GM19351 (cell line): ENCODE results near the gene TNNT2.

Source experiments
- ATAC-seq: cut with Tn5 transposase; IDR thresholded peaks from one replicate; pipeline ENCODE4 v1.9.1; 2021; ENCODE audit warnings: mild to moderate bottlenecking, moderate library complexity; ENCODE audit not compliant: unreplicated experiment

TNNT2 gene

DNA sequence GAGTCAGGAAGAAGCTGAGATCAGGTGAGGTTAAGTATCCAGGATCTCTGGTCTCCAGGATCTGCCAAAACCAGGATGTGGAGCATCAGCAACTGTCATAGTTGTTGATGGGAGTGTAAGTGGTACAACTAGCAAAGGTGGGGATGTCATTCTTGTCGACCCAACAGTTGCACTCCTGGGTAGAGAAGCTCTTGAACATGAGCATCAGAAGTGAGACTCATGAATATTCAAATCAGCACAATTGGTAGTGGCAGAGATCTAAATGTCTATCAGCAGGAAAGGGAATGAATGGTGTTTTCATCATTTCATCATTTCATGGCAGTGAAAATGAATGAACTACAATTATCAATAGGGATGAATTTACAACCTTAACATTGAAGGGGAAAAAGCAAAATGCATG, 25.9 kb upstream of the TNNT2 start:
- ATAC-seq, result no peak

DNA sequence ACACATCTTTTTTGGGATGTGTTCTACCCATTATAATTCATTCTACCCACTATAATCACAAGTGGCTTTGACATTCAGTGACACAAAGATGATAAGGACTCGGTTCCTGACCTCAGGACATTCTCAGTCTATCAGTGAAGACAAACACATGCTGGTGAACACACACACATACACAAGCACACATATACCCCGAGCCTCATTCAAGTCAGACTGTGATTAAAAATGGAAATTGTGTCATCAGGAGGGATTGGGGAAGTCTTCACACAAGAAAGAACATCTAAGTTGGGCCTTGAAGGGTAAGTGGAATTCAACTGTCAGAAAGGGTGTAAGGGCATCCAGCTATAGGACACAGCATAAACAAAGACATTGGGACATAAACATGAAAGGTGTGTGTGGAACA, 24.2 kb upstream of the TNNT2 start:
- no peak for ATAC-seq

DNA sequence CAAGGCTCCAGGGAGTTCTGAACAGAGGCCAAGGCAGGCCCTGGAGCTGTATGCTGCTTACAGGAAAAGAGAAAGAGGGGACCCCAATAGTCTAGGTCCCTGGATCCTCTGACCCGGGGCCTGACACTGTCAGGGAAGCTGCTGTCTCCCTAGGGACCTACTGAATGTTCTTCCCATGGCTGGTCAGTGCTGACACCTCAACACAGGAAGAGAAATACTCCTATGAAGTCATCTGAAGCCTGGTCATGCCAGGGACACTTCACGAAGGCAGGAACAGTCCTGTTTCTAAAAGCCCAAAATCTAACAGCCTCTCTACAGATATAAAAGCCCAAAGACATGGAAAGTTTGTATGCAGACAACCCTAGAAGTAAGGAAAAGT, 23.4 kb upstream of the TNNT2 start:
- no peak for ATAC-seq

DNA sequence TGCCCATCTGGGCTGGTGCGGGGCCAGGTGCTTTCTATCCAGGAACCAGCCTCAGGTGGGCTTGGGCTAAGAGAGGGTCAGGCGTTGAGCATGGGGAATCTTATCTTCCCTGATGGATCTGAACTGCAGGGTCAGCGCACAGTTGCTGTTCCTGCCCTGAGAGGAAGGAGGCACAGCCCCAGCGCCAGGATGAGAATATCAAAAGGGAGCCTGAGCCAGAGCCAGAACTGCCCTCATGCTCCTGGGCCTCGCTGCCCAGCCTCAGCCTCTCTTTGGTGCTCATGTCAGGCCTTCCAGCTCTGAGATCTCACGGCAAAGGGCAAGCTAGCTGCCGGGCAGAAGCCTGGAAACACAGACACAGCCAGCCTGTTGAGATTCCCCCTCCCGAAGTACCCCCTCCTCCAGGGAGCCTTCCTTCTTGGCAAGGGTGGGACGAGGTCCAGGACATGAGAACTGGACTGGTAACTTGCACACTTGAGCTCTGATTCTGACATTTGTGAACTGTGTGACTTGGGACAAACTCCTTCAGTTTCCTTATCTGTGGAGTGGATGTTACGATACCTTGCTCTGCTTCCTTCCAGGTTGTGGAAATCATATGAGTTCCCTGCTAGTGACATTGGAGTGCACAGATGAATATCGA, 22.9 kb upstream of the TNNT2 start:
- no peak for ATAC-seq

DNA sequence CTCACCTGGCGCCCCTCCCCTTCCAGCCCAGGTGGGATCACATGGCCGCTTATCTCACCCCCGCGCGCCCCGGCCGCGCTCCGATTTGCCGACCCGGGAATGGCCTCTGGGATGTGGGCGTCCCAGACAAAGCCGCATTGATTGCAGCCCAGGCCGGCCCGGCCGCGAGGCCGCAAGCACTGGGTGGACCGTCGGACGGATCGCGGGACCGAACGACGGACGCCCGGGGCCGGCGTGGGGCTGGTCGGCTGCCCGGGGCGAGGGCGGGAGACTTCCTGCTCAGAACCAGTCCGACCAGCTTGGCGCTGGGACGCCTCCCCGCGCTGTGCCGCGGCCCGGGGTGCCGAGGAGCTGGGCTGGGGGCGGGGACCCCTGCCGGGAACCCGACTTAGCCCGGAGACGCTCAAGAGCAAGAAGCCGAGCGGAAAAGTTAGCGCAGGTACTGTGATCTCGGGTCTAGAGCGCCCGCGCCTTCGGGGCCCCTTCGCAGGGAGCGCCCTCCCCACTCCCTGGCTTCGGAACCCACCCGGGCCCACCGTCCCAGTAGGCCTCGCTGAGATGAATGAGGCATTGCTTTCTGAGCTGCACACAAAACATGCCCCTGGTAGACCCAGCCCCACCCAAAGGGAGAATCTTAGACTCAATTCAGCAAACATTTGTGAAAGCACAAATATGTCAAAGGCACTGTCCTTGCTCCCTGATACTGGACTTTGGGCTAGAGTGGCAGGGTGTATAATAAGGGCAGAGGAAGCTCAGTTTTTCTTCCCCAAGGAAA, 22.1 kb upstream of the TNNT2 start:
- ATAC-seq, result no peak

DNA sequence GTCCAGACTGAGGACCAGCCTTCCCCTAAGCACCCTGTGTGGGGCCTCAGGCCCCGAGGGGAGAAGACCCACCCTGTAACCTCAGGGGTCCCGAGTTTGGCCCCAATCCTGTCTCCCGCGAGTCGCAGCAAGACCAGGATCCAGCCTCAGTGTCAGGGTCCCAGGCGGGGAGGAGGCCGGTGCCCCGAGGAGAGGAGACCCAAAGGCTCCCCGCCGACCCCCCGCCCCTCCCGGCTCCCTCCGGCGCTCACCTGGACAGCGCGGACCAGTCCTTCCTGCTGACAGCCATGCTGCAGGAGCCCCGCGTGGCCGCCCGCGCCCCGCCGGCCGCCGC, 21.5 kb upstream of the TNNT2 start, which contains the start of gene LAD1:
LAD1 (minus strand) TSS at position 307 of the 334 bp plus-strand sequence; CDS start at position 289, 18 bp downstream.
- no peak for ATAC-seq

DNA sequence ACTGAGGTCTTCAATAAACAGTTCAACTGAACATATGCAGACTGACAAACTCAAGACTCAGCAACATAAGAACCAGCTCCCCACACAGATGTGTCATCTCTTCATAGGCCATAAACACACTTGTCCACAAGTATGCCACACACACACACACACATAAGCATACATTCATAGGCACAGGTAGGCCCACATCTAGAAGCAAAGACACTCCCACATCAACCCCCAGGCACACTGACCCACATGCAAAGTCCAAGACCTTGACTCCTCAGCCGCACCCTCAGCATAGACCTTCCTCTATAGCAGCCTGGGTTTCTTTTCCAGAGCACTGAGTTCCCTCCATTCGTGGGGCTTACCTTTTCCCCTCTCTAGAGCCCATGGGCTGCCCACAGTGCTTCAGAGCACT, 20.2 kb upstream of the TNNT2 start:
- no peak for ATAC-seq

DNA sequence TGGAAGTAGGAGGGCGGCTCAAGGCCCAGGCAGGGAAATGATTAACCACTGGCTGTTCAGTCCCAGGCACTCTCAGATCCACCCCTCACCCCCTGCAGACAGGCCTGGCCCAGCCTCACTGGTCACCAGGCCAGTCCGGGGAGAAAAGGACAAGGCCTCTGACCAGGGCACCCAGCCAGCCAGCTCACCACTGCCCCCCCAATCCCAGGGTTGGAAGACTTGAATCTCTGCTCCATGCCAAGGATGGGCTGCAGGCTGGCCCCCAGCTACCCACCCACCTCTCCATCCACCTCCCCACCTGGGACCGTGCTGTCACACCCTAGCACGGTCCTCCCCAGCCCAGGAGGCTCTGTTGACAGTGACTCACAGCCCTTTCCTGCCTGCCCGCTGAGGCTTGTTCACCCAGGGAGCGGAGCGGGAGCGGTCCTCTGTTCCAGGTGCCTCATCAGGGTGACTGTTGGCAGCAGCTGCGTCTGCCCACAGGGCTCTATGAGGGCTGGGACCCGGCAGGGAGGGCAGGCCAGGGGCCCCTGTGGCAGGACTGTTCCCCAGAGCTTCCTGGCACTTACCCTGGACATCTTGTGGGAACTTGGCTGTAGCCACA, 19.5 kb upstream of the TNNT2 start:
- no peak for ATAC-seq

DNA sequence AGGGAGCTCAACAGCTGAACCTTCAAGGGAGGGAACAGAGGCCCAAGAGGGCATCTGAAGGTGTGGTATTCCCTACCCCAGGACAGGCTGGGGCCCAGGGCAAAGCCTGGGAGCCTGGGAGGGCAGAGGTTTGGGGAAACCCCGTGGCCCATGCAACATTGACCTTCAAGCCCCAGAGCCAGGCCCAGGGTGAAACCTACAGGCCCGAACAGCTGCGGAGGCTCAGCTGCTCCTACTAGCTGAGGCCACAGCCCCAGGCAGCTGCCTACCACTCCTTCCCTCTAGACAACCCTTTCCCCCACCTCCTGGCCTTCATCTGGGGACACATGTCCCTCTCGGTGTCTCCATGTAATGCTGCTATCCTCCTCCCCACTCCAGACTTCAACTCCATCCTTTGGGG, 18.5 kb upstream of the TNNT2 start:
- ATAC-seq, result no peak

DNA sequence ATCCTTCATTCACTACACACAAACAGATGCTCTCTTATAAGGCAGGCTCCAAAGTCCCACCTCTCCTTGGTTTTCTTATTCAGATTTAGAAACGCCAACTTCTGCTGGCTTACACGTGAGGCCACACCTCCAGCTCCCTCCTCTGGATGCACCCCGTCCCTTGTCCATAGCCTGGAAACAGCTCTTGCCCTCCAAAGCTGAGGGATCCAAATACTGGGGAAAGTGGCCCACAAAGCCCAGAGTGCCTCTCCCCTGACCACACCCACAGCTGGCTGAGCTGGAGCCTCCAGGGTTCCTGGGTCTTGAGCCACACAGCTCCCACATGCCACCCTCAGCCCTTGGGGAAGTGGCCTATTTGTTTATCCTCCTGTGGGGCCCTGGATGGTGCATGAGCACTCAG, 17.1 kb upstream of the TNNT2 start:
- no peak for ATAC-seq

DNA sequence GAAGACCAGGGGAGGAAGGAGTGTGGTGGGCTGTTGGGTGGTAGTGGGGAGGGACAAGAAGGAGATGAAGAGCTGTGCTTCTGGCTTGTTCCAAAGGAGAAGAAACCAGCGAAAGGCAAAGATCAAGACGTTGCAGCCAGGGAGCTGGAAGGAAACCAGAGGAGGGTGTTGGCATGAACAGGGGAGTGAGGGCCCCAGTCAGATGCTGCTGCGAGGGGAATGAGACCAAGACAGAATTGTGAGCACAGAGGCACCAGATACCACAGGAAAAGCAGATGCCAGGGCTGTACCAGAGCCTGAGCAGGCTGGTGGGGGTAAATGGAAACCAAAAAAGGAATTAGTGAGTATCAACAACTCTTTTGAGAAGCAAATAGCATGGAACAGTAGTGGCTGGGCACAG, 15.6 kb upstream of the TNNT2 start:
- no peak for ATAC-seq

DNA sequence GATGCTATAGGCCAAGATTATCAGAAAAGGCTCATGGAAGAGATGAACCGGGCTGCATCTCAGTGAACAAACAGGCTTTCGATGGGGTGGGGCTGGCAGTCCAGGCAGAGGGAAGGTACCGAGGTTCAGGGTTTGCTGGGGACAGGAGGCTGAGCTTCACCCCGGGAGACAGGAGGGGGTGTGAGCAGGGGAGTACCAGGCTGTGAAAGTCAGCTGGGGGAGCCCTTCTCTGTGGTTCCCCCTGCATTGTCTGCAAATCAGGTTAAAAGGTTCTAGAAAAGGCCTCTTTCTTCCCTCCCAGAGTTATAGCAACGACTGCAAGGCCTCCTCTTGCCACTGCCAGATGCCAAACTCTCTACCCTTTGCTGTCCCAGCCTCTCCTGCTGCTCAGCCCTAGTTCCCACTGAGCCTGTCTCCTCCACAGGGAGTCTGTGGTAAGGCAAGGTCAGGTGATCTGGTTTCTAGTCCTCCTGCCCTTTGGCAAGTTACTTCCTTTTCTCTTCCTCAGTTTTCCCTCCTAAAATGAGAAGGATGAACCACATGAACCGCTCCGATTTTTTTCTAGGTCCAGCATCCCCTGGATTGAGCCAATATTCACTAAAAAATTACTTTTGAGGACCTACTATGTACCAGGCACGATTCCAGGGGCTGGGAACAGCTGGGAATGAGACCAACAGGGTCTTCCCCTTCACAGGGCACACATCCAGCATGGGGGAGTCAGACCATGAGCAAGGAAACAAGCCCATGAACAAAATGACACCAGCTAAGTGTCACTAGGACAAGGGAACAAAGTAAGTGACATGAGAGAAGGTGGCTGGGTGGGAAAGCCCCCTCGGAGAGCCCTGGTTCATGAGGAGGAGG, 14.4 kb upstream of the TNNT2 start:
- no peak for ATAC-seq

DNA sequence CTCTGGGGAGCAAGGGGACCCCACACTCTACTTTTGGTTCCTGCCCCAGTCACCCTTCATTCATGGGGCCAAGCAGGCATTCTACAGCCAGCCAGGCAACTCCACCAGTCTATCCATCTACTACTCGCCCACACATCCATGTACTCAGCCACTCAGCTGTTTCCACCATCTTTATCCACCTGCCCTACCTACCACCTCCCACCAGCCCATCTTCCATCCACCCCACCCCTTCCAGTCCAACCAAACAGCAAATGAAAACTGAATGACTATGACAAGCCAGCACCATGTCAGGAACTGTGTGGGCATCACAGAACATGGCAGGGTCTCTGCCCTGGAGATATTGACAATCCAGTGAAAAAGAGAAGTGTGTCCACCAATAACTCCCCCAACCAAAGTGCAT, 13.7 kb upstream of the TNNT2 start:
- ATAC-seq, result no peak

DNA sequence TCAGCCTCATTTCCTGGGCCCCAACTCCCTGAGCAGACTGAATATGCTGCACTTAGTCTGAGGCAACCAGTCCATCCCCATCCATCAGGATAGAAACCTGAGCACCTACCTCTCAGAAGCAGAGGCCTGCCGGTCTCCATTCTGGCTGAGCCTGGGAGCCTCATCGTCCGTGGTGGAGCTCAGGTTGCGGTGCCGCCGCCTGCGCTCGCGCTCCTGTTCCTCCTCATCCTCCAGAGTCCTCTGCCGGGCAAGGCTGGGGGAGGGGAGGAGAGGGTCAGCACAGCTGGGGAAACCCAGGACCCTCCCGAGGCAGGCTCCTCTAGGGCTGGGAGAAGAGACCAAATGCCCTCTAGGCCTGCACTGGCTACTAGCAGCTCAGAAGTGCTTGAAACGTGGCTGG, 11.6 kb upstream of the TNNT2 start:
- no peak for ATAC-seq

DNA sequence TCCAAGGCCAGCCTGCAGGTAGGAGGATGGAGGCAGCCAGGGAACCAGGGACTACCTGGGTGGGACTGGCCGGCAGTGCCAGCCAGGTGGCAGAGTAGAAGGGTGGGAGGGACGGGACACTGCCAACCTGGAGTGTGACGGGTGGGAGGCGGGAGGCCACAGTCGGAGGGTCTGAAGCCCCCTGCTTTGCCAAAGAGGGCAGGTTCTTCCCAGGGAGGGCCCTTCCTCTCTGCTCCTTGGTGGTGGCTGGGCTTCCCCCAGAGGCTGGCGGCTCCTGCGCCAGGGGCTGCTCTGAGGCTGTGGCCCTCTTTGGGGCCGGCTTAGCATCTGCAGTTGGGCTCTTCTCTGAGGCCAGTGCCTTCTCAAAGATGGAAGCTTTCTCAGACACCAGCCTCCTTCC, 8.7 kb upstream of the TNNT2 start:
- ATAC-seq, result no peak

DNA sequence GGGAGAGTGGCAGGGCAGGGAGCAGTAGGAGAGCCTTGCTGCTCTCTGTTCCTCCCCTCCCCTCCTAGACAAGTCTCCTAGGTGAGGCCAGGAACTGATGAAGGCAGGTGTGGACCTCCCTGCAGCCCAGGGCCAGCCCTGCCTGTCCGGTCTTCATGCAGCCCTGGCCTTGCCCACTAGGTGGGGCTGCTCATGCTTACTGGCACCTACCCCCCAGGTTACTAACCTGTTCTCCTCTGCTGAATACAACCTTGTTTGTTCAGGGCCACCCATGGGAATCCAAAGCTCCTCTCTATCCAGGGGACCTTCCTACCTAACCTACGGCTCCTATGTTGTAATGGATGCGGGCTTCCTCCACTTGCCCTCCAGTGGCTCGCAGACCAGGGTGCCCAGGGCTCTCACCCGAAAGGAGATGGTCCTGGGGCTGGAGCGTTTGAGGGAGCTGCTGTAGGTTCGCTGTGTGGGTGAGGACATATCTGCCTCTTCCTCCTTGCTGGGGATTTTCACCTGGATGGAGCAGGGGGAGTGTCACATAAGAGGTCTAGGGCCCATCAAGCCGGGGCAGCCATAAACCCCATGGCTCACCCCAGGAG, 7.9 kb upstream of the TNNT2 start:
- ATAC-seq, result peak; percentile 69

DNA sequence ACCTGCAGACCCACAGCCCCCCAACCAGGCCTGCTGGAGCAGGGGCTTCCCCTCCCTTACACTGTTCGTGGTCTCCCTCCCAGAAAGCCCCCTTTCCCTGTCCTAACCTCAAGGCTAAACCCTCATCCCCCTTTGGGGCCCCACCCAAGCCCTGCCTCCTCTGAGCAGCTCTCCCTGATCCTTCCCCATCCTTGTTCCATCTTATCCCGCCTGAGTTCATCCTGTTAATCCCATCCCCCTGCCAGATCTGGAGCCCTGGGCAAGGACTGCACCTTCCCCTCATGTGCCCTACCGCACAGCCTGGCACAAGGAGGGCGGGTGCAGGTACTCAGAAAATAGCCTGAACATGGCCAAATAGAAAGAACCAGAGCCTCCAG, 6.9 kb upstream of the TNNT2 start:
- ATAC-seq, result no peak

DNA sequence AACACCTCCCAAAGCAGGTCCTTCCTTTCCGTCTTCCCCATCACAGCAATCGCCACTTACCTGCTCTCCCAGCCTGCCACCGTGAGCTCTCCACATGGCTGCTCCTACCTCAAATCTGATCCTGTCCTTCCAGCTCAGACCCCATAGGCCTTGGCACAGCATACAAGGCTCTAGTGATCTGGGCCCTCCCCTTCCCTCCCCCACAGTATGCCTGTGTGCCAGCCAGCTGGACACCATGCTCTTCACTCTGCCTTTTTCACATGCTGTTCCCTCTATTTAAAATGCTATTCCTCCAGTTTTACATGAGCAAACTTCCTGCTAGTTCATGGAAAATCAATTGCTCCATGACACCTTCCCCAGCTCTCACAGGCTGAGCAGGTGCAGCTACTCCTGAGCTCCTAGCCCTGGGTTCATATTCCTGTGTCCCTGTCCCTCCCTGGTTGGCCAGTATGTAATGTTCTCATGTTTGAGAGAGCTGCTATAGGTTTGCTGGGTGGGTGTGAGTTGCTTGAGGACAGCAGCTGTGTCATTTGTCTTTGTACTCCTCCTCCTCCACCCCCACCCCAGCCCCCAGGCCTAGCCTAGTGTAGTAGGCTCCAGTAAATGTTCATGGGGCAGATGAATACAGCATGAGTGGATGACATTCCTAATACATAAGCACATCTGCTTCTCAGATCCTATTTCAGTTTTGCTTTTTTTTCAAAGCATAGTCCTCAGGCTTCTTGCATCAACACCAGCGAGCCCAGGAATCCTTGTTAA, 6.3 kb upstream of the TNNT2 start:
- no peak for ATAC-seq

DNA sequence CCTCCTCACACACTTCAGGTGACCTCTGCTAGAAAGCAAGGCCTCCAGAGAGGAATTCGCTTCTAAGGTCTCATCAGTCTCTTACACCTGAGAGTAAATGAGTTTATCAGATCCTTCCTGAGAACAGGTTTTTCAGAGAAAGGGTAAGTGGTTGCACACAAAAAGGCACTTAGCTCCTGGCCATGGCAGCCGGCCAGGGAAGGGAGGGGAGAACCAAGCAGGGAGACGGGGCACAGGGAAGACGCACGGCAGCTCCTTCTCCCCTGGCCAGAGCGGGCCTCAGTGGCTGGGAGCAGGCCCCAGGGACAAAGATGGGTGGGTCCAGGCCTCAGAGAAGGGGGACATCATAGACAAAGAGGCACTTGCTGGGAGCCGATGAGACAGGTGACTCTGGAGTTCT, 3.6 kb upstream of the TNNT2 start:
- no peak for ATAC-seq

DNA sequence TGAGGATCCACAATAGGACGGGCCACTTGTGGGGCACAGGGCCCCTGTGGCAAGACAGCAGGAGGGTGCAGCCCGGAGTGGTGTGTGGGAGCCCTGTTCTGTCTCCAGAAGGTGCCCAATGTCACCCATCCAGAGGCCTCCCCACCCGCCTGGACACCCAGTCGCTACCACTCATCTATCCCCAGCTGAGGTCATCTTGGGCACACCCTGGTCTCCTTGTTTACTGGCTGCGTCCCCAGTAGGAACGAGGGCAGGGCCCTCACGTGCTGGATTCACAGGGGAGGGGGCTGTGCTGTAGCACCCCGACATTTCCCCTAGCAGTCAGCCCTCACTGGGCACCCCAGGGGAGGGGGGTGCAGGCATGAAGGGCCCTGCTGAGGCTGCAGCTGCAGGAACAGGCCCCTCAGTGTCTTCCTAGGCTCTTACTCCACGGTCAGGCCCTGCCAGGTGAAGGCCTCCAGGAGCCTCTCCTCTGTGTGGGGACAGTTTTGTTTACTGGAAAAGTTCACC, 2.3 kb upstream of the TNNT2 start:
- ATAC-seq, result no peak
